HepG2 (cell line): ENCODE data around the gene DYTN. TPM values are rescaled to one million over a fixed set of nuclear protein-coding genes. Genes with fewer than 3 reads are reported as not detected.

ENCODE experiments used
- AHR ChIP-seq: IDR thresholded peaks from 2 replicates; pipeline ENCODE4 v1.6.1; 2018; ENCODE audit warnings: missing genetic modification reagents, missing compliant biosample characterization
- CBX2 ChIP-seq, 2 experiments: fragments of 200-600 bp in 1 of 2; sonication (generic); formaldehyde crosslinking in 1 of 2; IDR thresholded peaks; 2 replicates each; pipeline versions ENCODE4 v1.7.0 to v1.8.1; 2018 to 2022; ENCODE audit warnings: low read depth in 2 of 2, low read length in 1 of 2, mild to moderate bottlenecking in 1 of 2, missing genetic modification reagents in 1 of 2
- CHCHD3 ChIP-seq: sonication (generic); formaldehyde crosslinking; IDR thresholded peaks from 2 replicates; pipeline ENCODE4 v1.8.0; 2022; ENCODE audit warnings: mild to moderate bottlenecking, missing genetic modification reagents, moderate library complexity
- DZIP1 ChIP-seq: sonication (generic); formaldehyde crosslinking; IDR thresholded peaks from 2 replicates; pipeline ENCODE4 v1.5.0; 2020; ENCODE audit warnings: mild to moderate bottlenecking, missing genetic modification reagents
- EHMT2 ChIP-seq: fragments of 200-600 bp; sonication (generic); IDR thresholded peaks from 2 replicates; pipeline ENCODE4 v1.7.0; 2017; ENCODE audit warnings: antibody characterized with exemption, low read depth, low read length, borderline replicate concordance
- HIVEP1 ChIP-seq: sonication (generic); formaldehyde crosslinking; IDR thresholded peaks from 2 replicates; pipeline ENCODE4 v1.4.0; 2020; ENCODE audit warnings: mild to moderate bottlenecking, missing genetic modification reagents
- HMG20A ChIP-seq: IDR thresholded peaks from 2 replicates; pipeline ENCODE4 v1.6.1; 2016; ENCODE audit warnings: borderline replicate concordance
- MLLT10 ChIP-seq: sonication (generic); formaldehyde crosslinking; IDR thresholded peaks from 2 replicates; pipeline ENCODE4 v1.4.0; 2020; ENCODE audit warnings: missing genetic modification reagents
- PRDM4 ChIP-seq: sonication (generic); formaldehyde crosslinking; IDR thresholded peaks from 2 replicates; pipeline ENCODE4 v1.9.0; 2021; ENCODE audit warnings: missing genetic modification reagents, borderline replicate concordance
- RFXANK ChIP-seq: IDR thresholded peaks from 2 replicates; pipeline ENCODE4 v1.6.1; 2016
- SATB2 ChIP-seq: sonication (generic); formaldehyde crosslinking; IDR thresholded peaks from 2 replicates; pipeline ENCODE4 v1.5.0; 2020; ENCODE audit warnings: missing genetic modification reagents
- XBP1 ChIP-seq: sonication (generic); formaldehyde crosslinking; IDR thresholded peaks from 2 replicates; pipeline ENCODE4 v1.5.0; 2020; ENCODE audit warnings: missing genetic modification reagents
- YEATS4 ChIP-seq: sonication (generic); formaldehyde crosslinking; IDR thresholded peaks from 2 replicates; pipeline ENCODE4 v1.4.0; 2020; ENCODE audit warnings: missing genetic modification reagents, borderline replicate concordance
- ZBTB25 ChIP-seq: IDR thresholded peaks from 2 replicates; pipeline ENCODE4 v1.6.1; 2018; ENCODE audit warnings: missing genetic modification reagents
- ZIK1 ChIP-seq: sonication (generic); formaldehyde crosslinking; IDR thresholded peaks from 2 replicates; pipeline ENCODE4 v1.5.0; 2020; ENCODE audit warnings: mild to moderate bottlenecking, low read depth, missing genetic modification reagents, borderline replicate concordance
- ZNF224 ChIP-seq: sonication (generic); formaldehyde crosslinking; IDR thresholded peaks from 2 replicates; pipeline ENCODE4 v1.5.0; 2020; ENCODE audit warnings: mild to moderate bottlenecking, missing genetic modification reagents
- ZNF282 ChIP-seq: fragments of 450-650 bp; IDR thresholded peaks from 2 replicates; pipeline ENCODE4 v1.6.1; 2018; ENCODE audit not compliant: partially characterized antibody
- ZNF331 ChIP-seq: sonication (generic); formaldehyde crosslinking; IDR thresholded peaks from 2 replicates; pipeline ENCODE4 v1.4.0; 2020; ENCODE audit warnings: missing genetic modification reagents
- ZNF337 ChIP-seq: sonication (generic); formaldehyde crosslinking; IDR thresholded peaks from 2 replicates; pipeline ENCODE4 v1.5.1; 2020; ENCODE audit warnings: missing genetic modification reagents, low read depth, mild to moderate bottlenecking, borderline replicate concordance
- ZNF619 ChIP-seq: sonication (generic); formaldehyde crosslinking; IDR thresholded peaks from 2 replicates; pipeline ENCODE4 v1.4.0; 2020; ENCODE audit warnings: mild to moderate bottlenecking, missing genetic modification reagents
- ZNF660 ChIP-seq: sonication (generic); formaldehyde crosslinking; IDR thresholded peaks from 2 replicates; pipeline ENCODE4 v1.5.1; 2020; ENCODE audit warnings: mild to moderate bottlenecking, low read depth, missing genetic modification reagents, borderline replicate concordance
- ZNF75D ChIP-seq: sonication (generic); formaldehyde crosslinking; IDR thresholded peaks from 2 replicates; pipeline ENCODE4 v1.8.1; 2023; ENCODE audit warnings: missing genetic modification reagents, mild to moderate bottlenecking, borderline replicate concordance
- polyA plus RNA-seq, 8 experiments: library from polyadenylated mRNA; depleted of rRNA in 3 of 8; stranded (reverse) in 7 of 8; unstranded in 1 of 8; fragments of >200 nt; fragmentation: Illumina TruSeq in 4 of 8; extraction: Trizol in 4 of 8; gene quantifications; 2 replicates each; pipeline versions ENCODE4 v1.2.1 to v1.2.3, GENCODE V29; 2011 to 2016; ENCODE audit warnings: low read depth in 4 of 8, missing spikeins in 1 of 8, mixed read lengths in 1 of 8; ENCODE audit not compliant: insufficient read depth in 1 of 8
- total RNA-seq, 5 experiments: library from RNA; depleted of rRNA; stranded (reverse); fragments of >200 nt; fragmentation: Illumina TruSeq; extraction: Trizol; gene quantifications; 2 replicates each; pipeline ENCODE4 v1.2.3, GENCODE V29; 2016; ENCODE audit warnings: low read depth in 1 of 5
- TF ChIP-seq, protein P1 (sequence below): sonication (generic); formaldehyde crosslinking; IDR thresholded peaks from 2 replicates; pipeline ENCODE4 v1.5.0; 2020; ENCODE audit warnings: missing genetic modification reagents, mild to moderate bottlenecking, borderline replicate concordance

The DYTN gene
- total and polyA plus RNA-seq, 2 of the 13 experiments (the other 11 are each of a cell fraction or from before 2014, with no cell fraction given): not detected

DNA sequence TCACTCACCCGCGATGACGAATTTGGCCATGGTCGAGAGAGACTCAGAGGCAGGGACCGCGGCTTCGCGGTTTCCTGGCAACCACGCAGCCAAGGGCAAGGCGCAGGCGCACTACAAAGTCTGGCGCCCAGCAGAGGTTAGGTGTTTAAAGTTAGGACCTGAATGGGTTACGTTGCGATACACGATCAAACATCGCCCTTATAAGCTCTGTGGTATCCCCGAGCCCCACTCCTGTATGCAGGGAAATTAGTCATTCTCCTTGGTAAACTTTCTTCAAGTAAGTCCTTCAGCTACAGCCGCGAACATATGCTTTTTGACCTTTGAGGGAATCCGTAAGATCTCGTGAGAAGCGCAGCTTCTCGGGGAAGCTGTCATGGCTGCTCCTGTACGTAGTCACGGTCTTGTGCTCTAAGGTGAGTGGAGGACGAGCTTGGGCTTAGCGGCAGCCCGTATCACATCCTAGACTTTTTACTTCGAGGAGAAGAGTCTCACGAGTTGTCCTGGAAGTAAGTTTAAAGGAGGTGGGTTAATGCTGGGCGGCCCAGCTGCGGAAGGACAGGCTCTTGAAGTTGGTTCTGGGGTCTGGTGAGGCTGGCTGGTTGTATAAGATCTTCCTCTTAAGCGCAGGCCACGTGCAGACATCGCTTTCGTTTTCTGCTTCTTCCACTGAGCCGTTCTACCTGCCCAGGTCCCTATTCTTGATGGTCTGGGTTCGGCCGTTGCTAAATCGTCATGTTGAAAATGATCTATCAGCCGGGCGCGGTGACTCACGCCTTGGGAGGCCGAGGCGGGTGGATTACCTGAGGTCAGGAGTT lies 47.3 kb upstream of the DYTN start, which contains the start of the genes FASTKD2 and MDH1B (continued):
- TF ChIP-seq ZBTB25 (CRISPR knock-in tag): peak; percentile 86; the same call in 1 of the 2 replicates
- TF ChIP-seq MLLT10 (CRISPR knock-in tag): no peak
- peak; percentile 77 for TF ChIP-seq ZNF331 (CRISPR knock-in tag)
- TF ChIP-seq, protein P1, sequence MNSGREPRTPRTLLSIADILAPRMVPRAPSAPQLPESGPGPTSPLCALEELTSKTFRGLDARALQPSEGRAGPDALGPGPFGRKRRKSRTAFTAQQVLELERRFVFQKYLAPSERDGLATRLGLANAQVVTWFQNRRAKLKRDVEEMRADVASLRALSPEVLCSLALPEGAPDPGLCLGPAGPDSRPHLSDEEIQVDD (CRISPR knock-in tag): no peak
- no peak for TF ChIP-seq ZNF660 (CRISPR knock-in tag)
- no peak for TF ChIP-seq ZIK1 (CRISPR knock-in tag)
- 0 out of 2 replicates have a peak, but pooled peaks have one; percentile 26 for TF ChIP-seq DZIP1 (CRISPR knock-in tag)
- TF ChIP-seq YEATS4 (CRISPR knock-in tag): peak; percentile 93; the same call in 1 of the 2 replicates
- peak; percentile 18; the same call in 1 of the 2 replicates for TF ChIP-seq XBP1 (CRISPR knock-in tag)
- no peak for TF ChIP-seq ZNF75D
- TF ChIP-seq RFXANK (CRISPR knock-in tag): peak; percentile 79; the same call in 1 of the 2 replicates
- TF ChIP-seq CHCHD3 (CRISPR knock-in tag): no peak; the same call in 1 of the 2 replicates
- peak; percentile 58; the same call in 1 of the 2 replicates for TF ChIP-seq HIVEP1 (CRISPR knock-in tag)
- no peak for TF ChIP-seq ZNF282
- peak; percentile 28; the same call in 1 of the 2 replicates for TF ChIP-seq PRDM4
- peak; percentile 60; the same call in 1 of the 2 replicates for TF ChIP-seq ZNF619 (CRISPR knock-in tag)
- TF ChIP-seq CBX2 (IDR thresholded peaks at IDR 0.05; ENCODE audit: low read depth, low read length): no peak
- TF ChIP-seq CBX2 (CRISPR knock-in tag; IDR thresholded peaks at IDR 0.05; ENCODE audit: low read depth): no peak
- no peak; the same call in 1 of the 2 replicates for TF ChIP-seq AHR (CRISPR knock-in tag)
- no peak for TF ChIP-seq SATB2 (CRISPR knock-in tag)
- TF ChIP-seq ZNF224: no peak
- 0 out of 2 replicates have a peak, but pooled peaks have one; percentile 61 for TF ChIP-seq ZNF337 (CRISPR knock-in tag)
- TF ChIP-seq EHMT2: peak; percentile 79; the same call in 1 of the 2 replicates
- no peak for TF ChIP-seq HMG20A (CRISPR knock-in tag)
